SK-N-SH treated with all-trans-retinoic acid at 6 μM for 48 hours (cell line): ENCODE results near the gene TNRC6A.

Experiments used
- ATAC-seq: fragments of 200-7000 bp; cut with Tn5 transposase; 3 replicates; pipeline ENCODE4 v1.9.1; 2020; ENCODE audit warnings: mild to moderate bottlenecking, moderate library complexity
- BACH2 ChIP-seq: fragments of 250-450 bp; sonication (Bioruptor Pico); IDR thresholded peaks from 2 replicates; pipeline ENCODE4 v1.9.0; 2021; ENCODE audit warnings: mild to moderate bottlenecking, borderline replicate concordance
- CSRNP3 ChIP-seq: fragments of 250-450 bp; sonication (Bioruptor Pico); IDR thresholded peaks from 2 replicates; pipeline ENCODE4 v1.5.1; 2021; ENCODE audit warnings: mild to moderate bottlenecking, moderate library complexity
- OSR1 ChIP-seq: fragments of 250-450 bp; sonication (Bioruptor Pico); IDR thresholded peaks from 2 replicates; pipeline ENCODE4 v1.8.0; 2022; ENCODE audit warnings: moderate library complexity, mild to moderate bottlenecking, inconsistent platforms
- ZFP3 ChIP-seq: fragments of 250-450 bp; sonication (Bioruptor Pico); IDR thresholded peaks from 2 replicates; pipeline ENCODE4 v1.5.0; 2020; ENCODE audit warnings: mild to moderate bottlenecking, moderate library complexity
- ZFP30 ChIP-seq: fragments of 450-650 bp; formaldehyde crosslinking; IDR thresholded peaks from 2 replicates; pipeline ENCODE4 v1.5.0; 2022; ENCODE audit warnings: mild to moderate bottlenecking, moderate library complexity
- ZNF565 ChIP-seq: fragments of 450-650 bp; formaldehyde crosslinking; conservative IDR thresholded peaks from 2 replicates; pipeline ENCODE4 v1.5.0; 2020; ENCODE audit warnings: low read depth, mild to moderate bottlenecking, moderate library complexity
- ZNF70 ChIP-seq: fragments of 450-650 bp; formaldehyde crosslinking; IDR thresholded peaks from 2 replicates; pipeline ENCODE4 v1.5.0; 2020; ENCODE audit warnings: mild to moderate bottlenecking, moderate library complexity
- ZNF8 ChIP-seq: fragments of 450-650 bp; formaldehyde crosslinking; IDR thresholded peaks from 2 replicates; pipeline ENCODE4 v1.5.0; 2020; ENCODE audit warnings: mild to moderate bottlenecking, moderate library complexity

The TNRC6A gene

GRCh38 chr16:24871891-24872290 is 142.4 kb downstream of the TNRC6A start (continued):
- no peak for TF ChIP-seq ZNF565 (CRISPR knock-in tag)

- TF ChIP-seq OSR1 (CRISPR knock-in tag): no peak
- no peak for ATAC-seq
Measured at GRCh38 chr16:24873028-24873427, 143.6 kb downstream of the TNRC6A start.

GRCh38 chr16:24875466-24875865 is 146.0 kb downstream of the TNRC6A start:
- ATAC-seq: no peak
- no peak for TF ChIP-seq BACH2 (CRISPR knock-in tag)
- TF ChIP-seq ZNF8 (CRISPR knock-in tag): no peak
- TF ChIP-seq CSRNP3: no peak
- no peak for TF ChIP-seq ZNF70
- TF ChIP-seq ZFP30 (CRISPR knock-in tag): no peak
- no peak for TF ChIP-seq ZFP3 (CRISPR knock-in tag)
